Caco-2 (cell line): ENCODE measurements around the gene GTF2H3. TPM values are rescaled to one million over a fixed set of nuclear protein-coding genes. Genes with fewer than 3 reads are reported as not detected.
A peak's percentile ranks its signal among the peaks of the same experiment; 100 is the strongest.

ENCODE experiments used
- BruUV-seq: library from RNA; stranded (reverse); fragments of 400-500 nt; replicated peaks from 2 replicates; lab custom pipeline; 2021; lab: Mats Ljungman, UMichigan
- CTCF ChIA-PET: fragments of 300-600 bp; sonication (Branson Sonifier 250); formaldehyde crosslinking; loops from one replicate; lab custom pipeline; 2022; ENCODE audit warnings: antibody characterized with exemption; lab: Charles Lee
- POLR2A ChIA-PET: fragments of 300-600 bp; sonication (Branson Sonifier 250); formaldehyde crosslinking; loops from one replicate; lab custom pipeline; 2022; ENCODE audit warnings: antibody characterized with exemption; lab: Charles Lee
- DNase-seq, 2 experiments: peaks; one replicate each; pipeline versions ENCODE4 v3.0.0 to v3.0.0-alpha.2; 2020 to 2022
- H3K27me3 ChIP-seq: replicated peaks from 2 replicates; pipeline ENCODE4 v1.6.0; 2011; ENCODE audit warnings: low read length; ENCODE audit not compliant: control insufficient read depth, insufficient read depth
- H3K36me3 ChIP-seq: 2 replicates; pipeline ENCODE4 v1.5.1; 2011; ENCODE audit warnings: low read length; ENCODE audit not compliant: control insufficient read depth, insufficient read depth
- H3K4me1 ChIP-seq: fragments of 250-450 bp; sonication (Bioruptor Pico); 2 replicates; pipeline ENCODE4 v1.5.1; 2020; ENCODE audit warnings: mild to moderate bottlenecking
- H3K4me3 ChIP-seq: 2 replicates; pipeline ENCODE4 v1.5.1; 2011; ENCODE audit warnings: low read depth, mild to moderate bottlenecking, control low read depth, low read length
- H3K9me3 ChIP-seq: fragments of 250-450 bp; sonication (Bioruptor Pico); 2 replicates; pipeline ENCODE4 v1.5.1; 2020; ENCODE audit warnings: mild to moderate bottlenecking, moderate library complexity
- H3K27ac Mint-ChIP-seq: one replicate; pipeline ENCODE4 v1.8.0; 2022; ENCODE audit warnings: mixed read lengths; ENCODE audit not compliant: unreplicated experiment
- H3K27me3 Mint-ChIP-seq: one replicate; pipeline ENCODE4 v1.8.0; 2022; ENCODE audit warnings: mixed read lengths; ENCODE audit not compliant: insufficient read depth, unreplicated experiment
- H3K36me3 Mint-ChIP-seq: one replicate; pipeline ENCODE4 v1.8.0; 2022; ENCODE audit warnings: mild to moderate bottlenecking, mixed read lengths; ENCODE audit not compliant: insufficient read depth, unreplicated experiment
- H3K4me1 Mint-ChIP-seq: one replicate; pipeline ENCODE4 v1.8.0; 2022; ENCODE audit warnings: low read depth, mixed read lengths; ENCODE audit not compliant: unreplicated experiment
- H3K4me3 Mint-ChIP-seq: one replicate; pipeline ENCODE4 v1.8.0; 2022; ENCODE audit warnings: mild to moderate bottlenecking, moderate library complexity, mixed read lengths; ENCODE audit not compliant: unreplicated experiment
- H3K9me3 Mint-ChIP-seq: one replicate; pipeline ENCODE4 v1.8.0; 2022; ENCODE audit warnings: mixed read lengths; ENCODE audit not compliant: unreplicated experiment
- intact Hi-C: fragments of 100-400 bp; cut with micrococcal nuclease; formaldehyde crosslinking; loops from one replicate; pipeline ENCODE4 v1.10.0; 2022; ENCODE audit not compliant: unreplicated experiment
- total RNA-seq: library from RNA; stranded (reverse); gene quantifications from 2 replicates; pipeline ENCODE4 v1.2.3, GENCODE V29; 2022
- TF ChIP-seq, protein P1 (sequence below), 2 experiments: fragments of 200-600 bp in 1 of 2; IDR thresholded peaks; 1 replicate in 1 of 2; 2 replicates in 1 of 2; pipeline versions ENCODE4 v1.5.1 to v1.8.0; 2011 to 2022; ENCODE audit warnings: antibody characterized with exemption in 1 of 2, control low read depth in 1 of 2, inconsistent platforms in 1 of 2, low read depth in 1 of 2, low read length in 1 of 2, mild to moderate bottlenecking in 1 of 2, moderate library complexity in 1 of 2; ENCODE audit not compliant: insufficient read depth in 1 of 2, severe bottlenecking in 1 of 2, unreplicated experiment in 1 of 2

Gene GTF2H3
- total RNA-seq, 1 experiment from 2014 or later = 44.8 TPM

DNA sequence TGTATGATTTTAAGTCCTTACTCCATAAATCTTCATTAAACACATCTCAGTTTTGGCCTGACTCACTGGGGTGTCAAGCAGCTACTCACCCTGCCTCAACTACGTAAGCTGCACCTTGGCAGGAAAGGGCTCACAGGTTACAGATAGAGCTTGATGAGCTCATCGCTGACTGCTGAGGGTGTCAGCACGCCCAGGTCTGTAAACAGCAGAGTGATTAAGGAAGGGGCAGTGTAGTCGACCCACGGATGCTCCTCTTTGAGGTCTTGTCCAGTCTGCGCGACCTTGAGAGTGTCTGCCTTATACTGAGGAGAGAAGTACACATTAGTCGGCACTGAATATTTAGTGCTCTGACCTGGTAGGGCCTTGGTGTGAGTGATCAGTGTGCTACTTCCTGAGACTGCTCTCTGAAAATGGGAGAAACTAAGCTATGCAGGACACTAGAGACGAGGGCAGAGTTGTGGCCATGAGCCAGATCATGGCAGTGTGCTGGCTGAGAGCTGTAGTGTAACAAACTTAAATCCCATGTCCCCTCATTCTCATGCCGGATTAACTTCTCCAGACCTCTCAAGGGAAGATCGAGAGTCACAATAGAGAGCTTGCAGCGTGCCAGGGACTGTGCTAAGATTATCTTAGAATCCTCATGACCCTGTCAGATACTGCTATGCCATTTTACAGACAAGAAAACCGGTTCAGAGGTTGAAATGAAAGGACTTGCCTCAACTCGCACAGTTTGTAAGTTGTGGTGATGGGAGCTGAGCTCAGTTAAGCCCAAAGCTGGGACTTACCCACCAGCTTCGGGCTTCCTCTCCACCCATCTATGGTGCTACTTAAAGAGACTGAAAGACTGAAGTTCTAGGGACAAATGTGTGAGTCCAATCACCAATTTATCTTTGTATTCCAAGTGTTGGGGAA is 11.8 kb upstream of the GTF2H3 start:
- Mint-ChIP-seq H3K4me1 (peaks cover 6% of the 10 kb centered on the region), H3K36me3 (peaks cover 90% of the 10 kb centered on the region), H3K27ac (no peak overlapping the region), H3K9me3 (no peaks in the 10 kb centered on the region), H3K4me3 (no peak overlapping the region), H3K27me3 (no peaks in the 10 kb centered on the region)
- CTCF ChIA-PET = no interaction called here
- Histone ChIP-seq H3K4me1 (peaks cover 5% of the 10 kb centered on the region; the same call in 1 of the 2 replicates), H3K9me3 (no peaks in the 10 kb centered on the region), H3K27me3 (no peaks in the 10 kb centered on the region), H3K4me3 (no peak overlapping the region), H3K36me3 (peaks cover 3% of the 10 kb centered on the region)
- POLR2A ChIA-PET = no interaction called here
- DNase-seq = no peak
- intact Hi-C loops = no loop called here
- BruUV-seq = no TSS peak
- TF ChIP-seq, protein P1, sequence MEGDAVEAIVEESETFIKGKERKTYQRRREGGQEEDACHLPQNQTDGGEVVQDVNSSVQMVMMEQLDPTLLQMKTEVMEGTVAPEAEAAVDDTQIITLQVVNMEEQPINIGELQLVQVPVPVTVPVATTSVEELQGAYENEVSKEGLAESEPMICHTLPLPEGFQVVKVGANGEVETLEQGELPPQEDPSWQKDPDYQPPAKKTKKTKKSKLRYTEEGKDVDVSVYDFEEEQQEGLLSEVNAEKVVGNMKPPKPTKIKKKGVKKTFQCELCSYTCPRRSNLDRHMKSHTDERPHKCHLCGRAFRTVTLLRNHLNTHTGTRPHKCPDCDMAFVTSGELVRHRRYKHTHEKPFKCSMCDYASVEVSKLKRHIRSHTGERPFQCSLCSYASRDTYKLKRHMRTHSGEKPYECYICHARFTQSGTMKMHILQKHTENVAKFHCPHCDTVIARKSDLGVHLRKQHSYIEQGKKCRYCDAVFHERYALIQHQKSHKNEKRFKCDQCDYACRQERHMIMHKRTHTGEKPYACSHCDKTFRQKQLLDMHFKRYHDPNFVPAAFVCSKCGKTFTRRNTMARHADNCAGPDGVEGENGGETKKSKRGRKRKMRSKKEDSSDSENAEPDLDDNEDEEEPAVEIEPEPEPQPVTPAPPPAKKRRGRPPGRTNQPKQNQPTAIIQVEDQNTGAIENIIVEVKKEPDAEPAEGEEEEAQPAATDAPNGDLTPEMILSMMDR (IDR thresholded peaks at IDR 0.05; ENCODE audit: insufficient read depth in 1 of 2, low read depth in 1 of 2, low read length in 1 of 2, severe bottlenecking in 1 of 2, unreplicated experiment in 1 of 2) = no peak

- Mint-ChIP-seq H3K4me1 (peaks cover 9% of the 10 kb centered on the region), H3K36me3 (peaks cover 42% of the 10 kb centered on the region), H3K27ac (peak overlapping the region; percentile 100), H3K4me3 (peak overlapping the region; percentile 99), H3K27me3 (no peaks in the 10 kb centered on the region), H3K9me3 (no peaks in the 10 kb centered on the region)
- intact Hi-C loops = loop anchor here (5.0 kb wide), 2 partner anchors 38 to 78 kb away; partner anchors contain the start of genes ATP6V0A2 and TCTN2
- Histone ChIP-seq H3K27me3 (no peaks in the 10 kb centered on the region), H3K36me3 (0 out of 2 replicates have a peak, but pooled peaks cover 1% of the 10 kb centered on the region), H3K9me3 (no peaks in the 10 kb centered on the region), H3K4me3 (peak overlapping the region; percentile 97), H3K4me1 (no peaks in the 10 kb centered on the region)
- TF ChIP-seq, protein P1 (IDR thresholded peaks at IDR 0.05; ENCODE audit: insufficient read depth in 1 of 2, low read depth in 1 of 2, low read length in 1 of 2, severe bottlenecking in 1 of 2, unreplicated experiment in 1 of 2) = no peak
- DNase-seq = no peak
- ChIA-PET CTCF (no interaction called here), POLR2A (interaction anchor here (0.5 kb wide), 1 partner anchor 50 kb away, joined by 3 read pairs; the partner anchor contains the start of gene TMED2)
- TSS peak; percentile 92 for BruUV-seq
Measured at GRCh38 chr12:123634142-123634561, 523 bp downstream of the GTF2H3 start.

DNA sequence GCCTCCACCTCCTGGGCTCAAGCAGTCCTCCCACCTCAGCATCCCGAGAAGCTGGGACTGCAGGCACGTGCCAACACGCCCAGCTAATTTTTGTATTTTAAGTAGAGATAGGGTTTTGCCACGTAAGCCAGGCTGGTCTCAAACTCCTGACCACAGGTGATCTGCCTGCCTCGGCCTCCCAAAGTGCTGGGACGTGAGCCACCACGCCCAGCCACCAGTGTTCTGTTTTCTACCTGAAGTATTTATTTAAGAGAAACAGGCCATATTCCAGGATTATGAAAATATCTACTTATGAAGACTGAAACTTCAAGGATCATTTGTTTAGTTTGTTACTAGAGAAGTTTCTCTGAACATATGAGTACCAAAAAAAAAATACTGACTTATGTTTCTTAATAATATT is 10.3 kb downstream of the GTF2H3 start:
- ChIA-PET POLR2A (no interaction called here), CTCF (no interaction called here)
- no peaks in the 10 kb centered on the region; the same call in 1 of the 2 replicates for H3K36me3 ChIP-seq
- no peak for DNase-seq
- Mint-ChIP-seq H3K36me3 (peaks cover 49% of the 10 kb centered on the region), H3K4me1 (no peaks in the 10 kb centered on the region), H3K4me3 (no peak overlapping the region), H3K27ac (no peak overlapping the region), H3K27me3 (no peaks in the 10 kb centered on the region), H3K9me3 (no peaks in the 10 kb centered on the region)
- no peaks in the 10 kb centered on the region for H3K9me3 ChIP-seq
- TF ChIP-seq, protein P1 (IDR thresholded peaks at IDR 0.05; ENCODE audit: insufficient read depth in 1 of 2, low read depth in 1 of 2, low read length in 1 of 2, severe bottlenecking in 1 of 2, unreplicated experiment in 1 of 2) = no peak
- BruUV-seq = no TSS peak
- no peaks in the 10 kb centered on the region for H3K27me3 ChIP-seq
- intact Hi-C loops = no loop called here
- H3K4me1 ChIP-seq = no peaks in the 10 kb centered on the region
- H3K4me3 ChIP-seq = no peak overlapping the region
